Sigmoid colon (tissue), 7 donors: ENCODE data around the gene TCF7. TPM values are rescaled to one million over a fixed set of nuclear protein-coding genes. Genes with fewer than 3 reads are reported as not detected.

Source experiments
- DNase-seq: peaks from one replicate; pipeline ENCODE4 v3.0.0-alpha.2; 2019
- H3K27ac ChIP-seq, 4 donors: fragments of 200-600 bp; sonication (generic); one replicate each; pipeline ENCODE4 v1.5.1; 2016 to 2019; ENCODE audit warnings: mild to moderate bottlenecking in 1 of 4
- H3K27me3 ChIP-seq, 3 donors: fragments of 200-600 bp; sonication (generic); one replicate each; pipeline ENCODE4 v1.5.1; 2019; ENCODE audit warnings: mild to moderate bottlenecking in 1 of 3
- H3K36me3 ChIP-seq, 4 donors: fragments of 200-600 bp; sonication (generic); one replicate each; pipeline ENCODE4 v1.5.1; 2016 to 2019
- H3K4me1 ChIP-seq, 4 donors: fragments of 200-600 bp; sonication (generic); one replicate each; pipeline ENCODE4 v1.5.1; 2017 to 2019
- H3K4me3 ChIP-seq, 4 donors: fragments of 200-600 bp; sonication (generic); one replicate each; pipeline ENCODE4 v1.5.1; 2017 to 2019; ENCODE audit warnings: mild to moderate bottlenecking in 2 of 4, moderate library complexity in 1 of 4
- H3K9me3 ChIP-seq, 4 donors: fragments of 200-600 bp in 3 of 4; sonication (generic) in 3 of 4; one replicate each; pipeline versions ENCODE4 v1.5.1 to v1.6.1; 2013 to 2019
- EP300 ChIP-seq, 4 donors: sonication (generic); formaldehyde crosslinking; IDR thresholded peaks; one replicate each; pipeline ENCODE4 v1.6.1; 2017; ENCODE audit warnings: antibody characterized with exemption in 4 of 4
- POLR2A ChIP-seq, 2 donors: fragments of 450-650 bp; IDR thresholded peaks; one replicate each; pipeline ENCODE4 v1.6.1; 2016; ENCODE audit warnings: antibody characterized with exemption in 2 of 2, mild to moderate bottlenecking in 2 of 2, moderate library complexity in 2 of 2
- POLR2AphosphoS5 ChIP-seq, 4 donors: sonication (generic); formaldehyde crosslinking; IDR thresholded peaks; one replicate each; pipeline ENCODE4 v1.6.1; 2017; ENCODE audit warnings: antibody characterized with exemption in 4 of 4
- WGBS, 2 donors: extraction: QIAGEN DNeasy Blood & Tissue Kit; methylation state at CpG; one replicate each; pipeline ENCODE4 v1.1.7; 2013; 5-methylcytosine and 5-hydroxymethylcytosine counted together
- intact Hi-C: fragments of 100-400 bp; cut with DNase I; formaldehyde crosslinking; loops from one replicate; pipeline ENCODE4 v1.15.1; 2023
- polyA plus RNA-seq, 3 donors: library from polyadenylated mRNA; stranded (reverse); fragments of 200-250 nt; gene quantifications; one replicate each; pipeline ENCODE4 v1.2.3, GENCODE V29; 2013
- total RNA-seq, 4 donors: library from RNA; depleted of rRNA; stranded (reverse); fragments of >200 nt; gene quantifications; one replicate each; pipeline ENCODE4 v1.1.0, GENCODE V29; 2016
- TF ChIP-seq, protein P1 (sequence below), 4 experiments: fragments of 450-650 bp in 3 of 4; fragments of 200-600 bp in 1 of 4; IDR thresholded peaks; one replicate each; pipeline ENCODE4 v1.5.1; 2016 to 2019; ENCODE audit warnings: antibody characterized with exemption in 4 of 4, mild to moderate bottlenecking in 3 of 4, moderate library complexity in 2 of 4
- donor health status: healthy with polysubstance abuse.
- donor health status: Bipolar disorder and iron deficiency.
- donor health status: healthy.

The TCF7 gene
- total and polyA plus RNA-seq, 7 donors, result 0.36 to 38.4 (median 1.5) TPM

DNA sequence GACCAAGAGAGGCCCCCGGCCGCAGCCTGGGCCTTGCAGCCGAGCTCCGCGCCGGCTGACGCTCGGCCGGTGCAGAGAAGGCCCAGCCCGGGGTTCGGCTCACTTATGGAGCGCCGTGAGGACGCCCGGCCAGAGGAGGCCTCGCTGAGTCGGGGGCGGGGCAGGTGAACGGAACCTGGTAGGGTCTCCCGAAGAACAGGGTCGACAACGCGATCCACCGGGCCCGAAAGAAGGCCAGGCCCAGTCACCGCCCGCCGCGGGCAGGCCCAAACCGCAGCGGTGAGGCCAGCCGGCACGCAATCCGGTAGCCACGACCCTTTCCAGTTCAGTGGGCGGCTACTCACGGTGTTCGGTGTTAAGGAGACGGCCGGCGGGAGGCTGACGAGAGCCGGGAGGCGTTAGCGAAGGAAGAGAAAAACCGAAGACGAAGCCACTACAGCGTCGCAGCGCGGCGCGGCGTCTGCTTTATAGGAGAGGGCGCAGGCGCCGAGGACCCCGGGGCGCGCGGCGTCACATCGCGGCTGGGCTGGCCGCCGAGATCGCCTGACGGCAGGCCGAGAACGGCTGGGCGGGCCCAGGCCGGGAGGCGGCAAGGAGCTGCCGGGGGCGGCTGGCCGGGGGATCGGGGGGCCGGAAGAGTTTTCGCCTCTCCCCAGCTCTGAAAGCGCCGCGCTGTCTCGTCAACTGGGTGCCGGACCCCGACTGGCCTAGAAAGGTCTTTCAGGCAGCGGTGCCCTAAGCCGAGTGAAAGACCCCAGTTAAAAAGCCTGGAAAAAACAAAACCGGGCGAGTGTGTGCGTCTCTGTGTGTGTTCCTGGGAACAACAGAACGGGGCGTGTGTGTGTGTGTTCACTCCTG lies 62.3 kb downstream of the TCF7 start, which contains the start of gene SKP1:
Gene SKP1 (minus strand): TSS at position 440 of the 858 bp plus-strand sequence. CDS start 2,928 bp downstream, outside the sequence.
- intact Hi-C loops, result loop anchor here (2.0 kb wide), 4 partner anchors 50 to 410 kb away; partner anchors contain the start of genes PPP2CA and UBE2B
- Histone ChIP-seq H3K4me3 (peak within 1 kb of the TSS; percentile 82 to 99 (median 92)), H3K27me3 (no peaks in the 10 kb centered on the region), H3K9me3 (no peaks in the 10 kb centered on the region), H3K27ac (peak within 1 kb of the TSS; percentile 97 to 100 (median 98)), H3K36me3 (peaks cover 0 to 20% (median 13%) of the 10 kb centered on the region in 4 donors), H3K4me1 (peaks cover 0 to 43% (median 38%) of the 10 kb centered on the region in 4 donors)
- 0 to 1% methylated on average over 92 of the region's 92 CpGs for WGBS, 2 donors
- DNase-seq, result peak; percentile 89
- TF ChIP-seq EP300 (IDR thresholded peaks at IDR 0.05) (no peak), POLR2AphosphoS5 (IDR thresholded peaks at IDR 0.05) (peak; percentile 98 to 100 (median 100)), POLR2A (IDR thresholded peaks at IDR 0.05) (peak; percentile 95 to 98)
- TF ChIP-seq, protein P1, sequence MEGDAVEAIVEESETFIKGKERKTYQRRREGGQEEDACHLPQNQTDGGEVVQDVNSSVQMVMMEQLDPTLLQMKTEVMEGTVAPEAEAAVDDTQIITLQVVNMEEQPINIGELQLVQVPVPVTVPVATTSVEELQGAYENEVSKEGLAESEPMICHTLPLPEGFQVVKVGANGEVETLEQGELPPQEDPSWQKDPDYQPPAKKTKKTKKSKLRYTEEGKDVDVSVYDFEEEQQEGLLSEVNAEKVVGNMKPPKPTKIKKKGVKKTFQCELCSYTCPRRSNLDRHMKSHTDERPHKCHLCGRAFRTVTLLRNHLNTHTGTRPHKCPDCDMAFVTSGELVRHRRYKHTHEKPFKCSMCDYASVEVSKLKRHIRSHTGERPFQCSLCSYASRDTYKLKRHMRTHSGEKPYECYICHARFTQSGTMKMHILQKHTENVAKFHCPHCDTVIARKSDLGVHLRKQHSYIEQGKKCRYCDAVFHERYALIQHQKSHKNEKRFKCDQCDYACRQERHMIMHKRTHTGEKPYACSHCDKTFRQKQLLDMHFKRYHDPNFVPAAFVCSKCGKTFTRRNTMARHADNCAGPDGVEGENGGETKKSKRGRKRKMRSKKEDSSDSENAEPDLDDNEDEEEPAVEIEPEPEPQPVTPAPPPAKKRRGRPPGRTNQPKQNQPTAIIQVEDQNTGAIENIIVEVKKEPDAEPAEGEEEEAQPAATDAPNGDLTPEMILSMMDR (IDR thresholded peaks at IDR 0.05), result no peak

DNA sequence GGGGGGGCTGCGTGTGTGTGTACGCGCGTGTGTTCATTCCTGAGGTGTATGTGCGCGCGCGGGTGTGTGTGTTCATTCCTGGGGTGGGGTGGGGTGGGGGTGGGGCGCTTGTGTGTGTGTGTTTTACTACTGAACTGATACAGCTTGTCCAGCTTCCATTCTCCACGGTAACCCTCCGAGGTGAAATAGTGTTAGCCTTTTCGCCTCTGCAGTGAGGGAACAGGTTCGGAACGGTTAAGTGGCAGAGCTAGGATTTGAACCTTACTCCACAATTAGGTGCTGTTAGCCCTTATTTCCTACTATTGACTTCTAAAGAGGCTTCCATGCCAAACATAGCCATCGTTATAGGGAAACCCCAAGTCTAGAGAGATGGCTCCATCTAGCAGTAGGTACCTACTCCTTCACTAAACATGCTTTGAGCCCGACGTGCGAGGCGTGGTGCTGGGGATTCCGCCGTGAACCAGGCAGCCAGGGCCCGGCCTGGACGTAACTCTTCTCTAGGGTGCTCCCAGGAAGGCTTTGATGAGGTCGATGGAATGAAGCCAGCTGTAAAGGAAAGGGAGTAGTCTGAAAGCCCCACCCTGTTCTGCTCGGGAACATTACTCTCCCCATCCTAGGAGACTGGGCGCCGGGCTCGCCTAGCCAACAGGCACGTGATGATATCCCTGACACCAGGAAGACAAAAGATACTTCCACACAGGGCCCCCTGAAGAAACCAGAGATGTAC lies 63.1 kb downstream of the TCF7 start:
- H3K36me3 ChIP-seq, result peaks cover 0 to 12% (median 5%) of the 10 kb centered on the region in 4 donors
- no peaks in the 10 kb centered on the region for H3K9me3 ChIP-seq
- H3K27me3 ChIP-seq, result no peaks in the 10 kb centered on the region
- peak overlapping the region; percentile 82 to 99 (median 92) for H3K4me3 ChIP-seq
- peak; percentile 71 for DNase-seq
- 7 to 26% methylated on average over 29 of the region's 29 CpGs for WGBS, 2 donors
- TF ChIP-seq POLR2A (IDR thresholded peaks at IDR 0.05), result peak in 1 of 2 donors; percentile 45
- TF ChIP-seq EP300 (IDR thresholded peaks at IDR 0.05), result no peak
- H3K27ac ChIP-seq, result peak overlapping the region; percentile 97 to 100 (median 98)
- peaks cover 0 to 37% (median 31%) of the 10 kb centered on the region in 4 donors for H3K4me1 ChIP-seq
- intact Hi-C loops, result loop anchor here (2.0 kb wide), 4 partner anchors 49 to 409 kb away; partner anchors contain the start of genes PPP2CA and UBE2B

DNA sequence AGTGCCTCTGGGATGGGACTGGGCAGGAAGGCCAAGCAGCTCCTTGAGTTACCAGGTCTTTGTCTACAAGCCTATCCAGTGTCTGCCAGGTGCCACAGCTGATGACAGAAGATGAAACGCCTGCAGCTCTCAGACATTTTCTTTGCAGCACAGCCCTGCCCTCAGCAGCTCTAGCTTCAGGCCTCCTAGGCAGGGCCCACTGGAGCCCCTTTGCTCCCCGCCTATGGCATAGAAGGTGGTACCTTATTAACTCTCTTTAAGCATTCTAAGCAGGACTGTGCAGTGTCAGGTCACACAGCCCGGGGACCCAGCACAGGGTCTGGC lies 63.6 kb downstream of the TCF7 start:
- DNase-seq, result no peak
- TF ChIP-seq, protein P1 (IDR thresholded peaks at IDR 0.05), result no peak
- no peak for TF ChIP-seq POLR2A (IDR thresholded peaks at IDR 0.05)
- no peak for TF ChIP-seq EP300 (IDR thresholded peaks at IDR 0.05)
- no peak for TF ChIP-seq POLR2AphosphoS5 (IDR thresholded peaks at IDR 0.05)
- Histone ChIP-seq H3K4me1 (peaks cover 0 to 34% (median 29%) of the 10 kb centered on the region in 4 donors), H3K4me3 (peak overlapping the region in 1 of 4 donors; percentile 99), H3K27ac (peak overlapping the region in 3 of 4 donors; percentile 97 to 100 (median 98)), H3K9me3 (no peaks in the 10 kb centered on the region), H3K36me3 (peaks cover 0 to 6% (median 2%) of the 10 kb centered on the region in 4 donors), H3K27me3 (no peaks in the 10 kb centered on the region)
- intact Hi-C loops, result no loop called here
- WGBS, 2 donors, result 48 to 74% methylated on average over 3 of the region's 3 CpGs

DNA sequence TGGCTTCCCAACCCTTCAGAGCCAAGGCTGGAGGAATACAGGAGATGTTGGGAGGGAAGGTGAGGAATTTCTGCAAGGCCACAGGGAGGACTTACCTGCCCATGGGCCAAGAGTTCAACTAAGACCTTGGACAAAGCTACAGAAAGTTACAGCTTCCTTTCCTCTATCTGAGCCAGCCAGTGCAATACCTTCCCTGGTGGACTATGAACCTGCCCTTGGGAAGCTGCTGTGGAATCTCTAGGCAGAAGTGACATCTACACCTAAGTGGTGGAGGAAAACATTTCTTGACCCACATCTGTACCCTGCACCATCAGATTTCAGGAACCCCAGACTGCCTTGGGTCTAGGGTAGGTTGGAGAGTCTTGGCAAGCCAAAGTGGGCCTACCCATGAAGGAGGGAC lies 69.0 kb downstream of the TCF7 start:
- TF ChIP-seq POLR2A (IDR thresholded peaks at IDR 0.05), result no peak
- TF ChIP-seq POLR2AphosphoS5 (IDR thresholded peaks at IDR 0.05), result no peak
- TF ChIP-seq, protein P1 (IDR thresholded peaks at IDR 0.05), result no peak
- TF ChIP-seq EP300 (IDR thresholded peaks at IDR 0.05), result no peak
- H3K9me3 ChIP-seq, result no peaks in the 10 kb centered on the region
- no peaks in the 10 kb centered on the region for H3K27me3 ChIP-seq
- H3K36me3 ChIP-seq, result no peaks in the 10 kb centered on the region
- no peak overlapping the region for H3K27ac ChIP-seq
- DNase-seq, result no peak
- H3K4me1 ChIP-seq, result peaks cover 0 to 5% (median 0%) of the 10 kb centered on the region in 4 donors
- no peak overlapping the region for H3K4me3 ChIP-seq
- intact Hi-C loops, result no loop called here
